NCI-H510A (cell line): ENCODE measurements around the gene TSPAN5.
"Not testable (repeated sequence)": the region's sequence is repeated elsewhere in the genome, so short reads cannot be mapped to it uniquely, and the experiment has no call there.

Source experiments
- DNase-seq: peaks from one replicate; lab custom pipeline; 2025; lab: John Stamatoyannopoulos, UW

TSPAN5 gene

DNA sequence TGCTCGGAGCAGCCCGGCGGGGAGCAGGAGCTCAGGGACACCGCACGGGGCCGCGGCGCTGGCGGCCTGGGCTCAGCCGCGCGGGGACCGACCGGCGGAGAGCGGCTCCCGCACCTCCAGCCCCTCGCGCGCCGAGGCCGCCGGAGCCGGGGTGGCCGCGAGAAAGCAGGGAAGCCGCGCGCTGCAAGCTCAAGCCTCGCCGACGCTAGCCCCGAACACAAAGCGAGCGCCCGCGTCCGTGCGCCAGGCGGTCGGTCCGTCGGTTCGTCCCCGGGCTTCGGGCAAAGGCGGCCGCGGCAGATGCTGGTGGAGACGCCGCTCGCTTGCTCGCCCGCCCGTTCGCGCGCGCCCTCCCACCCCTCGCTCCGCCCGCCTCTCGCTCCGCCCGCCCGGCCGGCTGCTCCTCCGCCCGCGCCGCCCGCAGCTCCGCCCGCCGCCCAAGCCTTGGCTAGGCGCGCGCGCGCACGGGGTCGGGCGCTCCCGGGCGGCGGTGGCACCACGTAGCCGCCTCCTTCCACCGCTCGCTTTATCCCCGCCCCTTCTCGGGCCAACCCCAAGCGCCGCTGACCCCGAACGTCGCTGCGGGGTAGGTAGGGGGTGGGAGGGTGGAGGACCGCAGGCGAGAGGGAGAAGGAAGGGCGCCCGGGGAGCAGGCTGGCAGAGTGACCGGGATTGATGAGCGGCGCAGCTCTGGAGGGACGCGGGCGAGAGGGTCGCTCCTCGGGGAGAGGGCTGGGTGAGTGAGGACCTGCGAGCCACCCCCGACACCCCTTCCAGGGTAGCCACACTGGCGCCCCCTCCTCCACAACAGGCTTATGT, at the start of gene TSPAN5:
TSS of gene TSPAN5 (minus strand) at position 325 of the 819 bp plus-strand sequence.
- DNase-seq, result peak; percentile 61

DNA sequence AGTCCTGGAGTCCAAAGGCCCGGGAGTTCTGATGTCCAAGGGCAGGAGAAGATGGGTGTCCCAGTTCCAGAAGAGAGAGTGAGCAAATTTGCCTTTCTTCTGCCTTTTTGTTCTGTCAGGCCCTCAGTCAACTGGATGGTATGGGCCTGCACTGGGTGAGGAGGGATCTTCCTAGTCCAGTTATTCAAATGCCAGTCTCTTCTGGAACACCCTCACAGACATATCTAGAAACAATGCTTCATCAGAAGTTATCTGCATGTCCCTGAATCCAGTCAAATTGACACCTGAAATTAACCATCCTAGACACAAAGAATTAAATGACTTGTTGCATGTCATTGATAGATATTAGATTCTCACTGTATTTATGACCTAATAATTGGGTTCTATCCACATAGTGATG, 48.5 kb upstream of the TSPAN5 start:
- no peak for DNase-seq

DNA sequence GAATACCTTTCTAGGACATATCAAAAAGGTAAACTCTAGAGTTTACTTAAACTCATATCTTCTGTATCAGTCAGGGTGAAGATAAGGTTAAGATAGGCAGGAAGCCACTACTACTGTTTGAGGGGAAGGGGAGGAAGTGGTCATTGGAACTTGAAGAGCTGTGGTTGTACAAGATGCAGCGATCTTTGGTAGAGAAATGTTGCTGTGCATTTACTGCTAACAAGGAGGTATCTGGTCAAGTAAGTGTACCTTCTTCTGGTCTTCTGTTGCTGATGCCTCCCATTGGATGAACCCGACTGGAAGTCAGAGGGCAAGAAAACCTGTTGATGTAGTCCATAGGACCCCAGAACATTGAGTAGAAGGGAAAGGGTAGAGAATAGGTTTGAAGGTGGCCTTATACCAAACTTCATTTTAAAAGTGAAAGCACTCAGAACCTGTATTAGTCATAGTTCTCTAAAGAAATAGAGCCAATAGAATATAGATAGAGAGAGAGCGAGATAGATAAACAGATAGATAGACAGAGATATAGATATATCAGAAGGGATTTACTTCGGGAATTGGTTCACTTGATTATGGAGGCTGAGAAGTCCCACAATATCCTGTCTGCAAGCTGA, 47.9 kb upstream of the TSPAN5 start:
- DNase-seq, result no peak

DNA sequence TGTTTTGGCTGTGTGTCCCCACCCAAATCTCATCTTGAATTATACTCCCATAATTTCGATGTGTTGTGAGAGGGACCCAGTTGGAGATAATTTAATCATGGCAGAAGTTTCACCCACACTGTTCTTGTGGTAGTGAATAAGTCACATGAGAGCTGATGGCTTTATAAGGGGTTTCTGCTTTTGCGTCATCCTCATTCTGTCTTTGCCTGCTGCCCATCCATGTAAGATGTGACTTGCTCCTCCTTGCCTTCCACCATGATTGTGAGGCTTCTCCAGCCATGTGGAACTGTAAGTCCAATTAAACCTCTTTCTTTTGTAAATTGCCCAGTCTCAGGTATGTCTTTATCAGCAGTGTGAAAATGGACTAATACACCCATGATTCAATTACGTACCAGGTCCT, 47.2 kb upstream of the TSPAN5 start:
- not testable (repeated sequence) for DNase-seq

DNA sequence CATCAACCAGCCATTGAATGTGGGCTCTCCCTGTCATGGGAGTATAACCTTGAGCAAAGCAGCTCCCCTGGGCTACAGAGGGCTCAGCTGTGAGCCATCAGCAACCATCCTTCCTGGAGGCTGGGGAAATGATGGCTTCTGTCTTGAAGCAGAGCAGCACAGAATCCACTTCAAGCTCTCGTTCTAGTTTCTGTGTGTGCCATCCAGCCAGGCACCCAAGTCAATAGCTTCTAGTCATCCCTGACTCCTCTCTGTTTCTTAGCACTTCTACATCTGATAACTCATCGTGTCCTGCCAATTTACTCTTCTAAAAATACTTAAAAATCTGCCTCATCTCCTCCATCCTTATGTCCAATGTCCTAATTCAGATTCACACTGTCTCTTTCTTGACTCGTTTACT, 42.2 kb upstream of the TSPAN5 start:
- no peak for DNase-seq

DNA sequence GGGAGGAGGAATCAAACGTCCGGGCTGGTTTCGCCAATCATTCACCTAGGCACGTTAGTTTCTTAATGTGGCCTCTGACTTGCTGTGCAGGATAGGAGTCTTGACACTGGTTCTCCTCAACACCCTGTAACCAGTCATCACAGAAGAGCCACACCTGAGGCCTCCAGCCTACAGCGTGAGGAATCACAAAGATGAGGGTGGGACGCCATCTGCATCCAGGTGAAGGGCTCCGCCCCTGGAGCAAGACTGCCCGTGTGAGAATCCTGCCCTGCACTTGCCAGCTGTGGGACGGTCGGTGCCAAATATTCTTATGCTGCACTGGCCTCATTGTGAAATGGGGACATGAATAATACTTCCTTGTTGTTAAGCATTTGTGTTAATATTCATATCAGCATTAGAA, 35.7 kb upstream of the TSPAN5 start:
- DNase-seq, result no peak

DNA sequence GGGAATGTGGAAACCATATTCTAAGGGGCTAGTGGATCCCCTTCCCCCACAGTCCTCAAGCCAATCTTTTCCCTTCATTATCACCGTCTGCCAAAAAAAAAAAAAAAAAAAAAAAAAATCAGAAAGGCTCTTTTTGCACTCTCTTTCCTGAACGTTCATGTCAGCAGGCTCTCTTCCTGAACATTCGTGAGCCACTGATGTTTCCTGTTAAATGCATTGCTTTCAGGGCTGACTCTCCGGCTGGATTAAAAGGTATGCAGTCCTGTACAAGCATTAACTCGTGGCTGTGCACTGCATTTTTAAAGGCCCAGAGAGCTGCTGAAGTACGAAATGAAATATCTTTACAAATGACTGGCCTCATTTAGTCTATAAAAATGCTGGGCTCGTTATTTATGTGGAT, 34.0 kb upstream of the TSPAN5 start:
- no peak for DNase-seq

DNA sequence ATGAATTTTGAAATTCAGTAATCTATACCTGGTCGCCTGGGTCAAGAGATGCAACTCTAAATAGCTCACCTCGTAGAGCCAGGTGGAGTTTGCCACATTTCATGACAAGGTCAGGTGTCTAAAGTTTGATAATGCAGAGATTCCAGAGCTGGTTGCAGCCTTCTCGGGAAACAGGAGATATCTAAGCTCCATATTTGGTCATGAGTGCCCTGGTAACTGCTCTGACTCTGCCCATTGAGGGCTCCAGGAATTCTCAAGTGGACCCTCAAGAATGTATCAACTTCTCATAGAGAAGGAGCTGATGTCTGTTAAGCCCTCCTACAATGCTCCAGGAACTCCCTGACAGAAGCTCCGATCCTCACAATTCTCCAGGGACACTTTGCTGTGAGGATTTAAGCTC, 33.2 kb upstream of the TSPAN5 start:
- DNase-seq, result no peak

DNA sequence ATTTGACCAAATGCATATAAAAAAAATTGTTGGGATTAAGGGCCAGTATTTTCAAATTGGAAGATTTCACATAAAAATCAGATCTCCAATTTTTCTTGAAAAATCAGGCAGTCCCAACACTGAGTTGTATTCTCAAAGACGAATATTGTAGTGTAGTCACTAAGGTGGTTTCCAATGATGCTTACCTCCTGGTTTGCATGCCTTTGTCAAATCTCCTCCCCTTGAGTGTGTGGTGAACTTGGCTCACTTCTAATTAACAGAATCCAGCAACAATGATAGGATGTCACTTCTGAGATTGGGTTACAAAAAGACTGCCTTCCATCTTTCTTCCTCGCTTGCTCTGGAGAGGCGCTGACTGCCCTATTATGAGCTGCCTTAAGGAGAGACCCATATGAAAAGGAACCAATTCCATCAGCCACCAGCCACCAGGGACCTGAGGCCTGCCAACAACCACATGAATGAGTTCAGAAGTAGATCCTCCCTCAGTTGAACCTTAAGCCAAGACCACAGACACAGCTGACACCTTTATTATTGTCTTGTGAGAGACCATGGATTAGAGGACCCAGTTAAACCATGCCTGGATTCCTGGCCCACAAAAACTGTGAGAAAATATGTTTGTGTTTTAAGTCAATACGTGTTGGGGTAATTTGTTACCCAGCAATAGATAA, 31.2 kb upstream of the TSPAN5 start:
- no peak for DNase-seq

DNA sequence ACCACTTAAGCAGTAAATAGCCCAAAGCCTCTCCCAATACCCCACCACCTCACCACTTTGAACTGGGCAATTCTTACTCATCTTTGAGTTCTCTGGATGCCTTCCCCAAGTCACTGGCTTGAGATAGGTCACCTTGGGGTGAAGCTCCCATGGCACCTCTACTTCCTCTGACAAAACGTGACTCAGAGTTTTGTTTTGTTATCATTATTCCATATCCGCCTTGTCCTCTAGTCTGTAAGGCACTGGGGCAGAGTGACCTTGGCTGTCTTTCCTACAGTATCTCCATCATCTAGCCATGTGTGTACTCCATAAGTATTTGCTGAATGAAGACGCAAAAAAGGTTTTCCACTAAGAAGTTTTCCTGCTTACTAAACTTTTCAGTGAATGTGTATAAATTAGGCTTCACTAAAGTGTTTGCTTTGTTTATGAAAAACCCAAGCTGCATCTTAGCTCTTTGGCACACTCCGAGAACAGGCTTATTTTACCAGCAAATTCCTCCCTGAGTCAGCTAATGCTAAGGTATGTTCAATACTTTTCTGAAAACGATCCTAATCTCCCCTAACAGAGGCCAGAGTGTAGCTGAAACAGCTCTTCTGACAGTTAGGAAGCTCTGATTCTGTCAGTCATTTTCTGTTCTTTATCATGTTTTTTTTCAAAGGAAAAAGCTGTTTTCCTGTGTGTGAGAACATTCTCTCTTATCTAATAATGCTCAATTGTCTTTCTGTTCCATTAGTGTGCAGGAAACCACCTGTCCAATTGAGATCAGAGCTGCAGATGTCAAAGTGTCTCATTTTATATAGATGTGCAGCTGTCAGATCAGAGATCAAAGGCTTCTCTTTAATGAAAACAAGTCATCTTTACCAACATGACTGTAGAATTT, 30.2 kb upstream of the TSPAN5 start:
- DNase-seq, result no peak

DNA sequence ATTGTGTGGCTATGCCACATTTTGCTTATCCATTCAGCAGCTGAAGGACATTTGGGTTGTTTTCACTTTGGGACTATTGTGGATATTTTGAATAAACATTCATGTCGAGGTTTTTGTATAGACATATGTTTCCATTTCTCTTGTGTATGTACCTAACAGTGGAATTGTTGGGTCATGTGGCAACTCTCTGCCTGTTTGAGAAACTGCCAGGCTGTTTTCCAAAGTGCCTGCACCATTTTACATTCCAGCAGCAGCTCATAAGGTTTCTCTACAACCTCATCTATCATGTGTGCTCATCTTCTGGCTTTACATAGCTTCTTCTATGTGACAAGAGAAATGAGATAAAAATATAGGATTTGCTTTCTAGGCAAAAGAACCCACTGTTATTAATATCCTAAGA, 29.5 kb upstream of the TSPAN5 start:
- no peak for DNase-seq

DNA sequence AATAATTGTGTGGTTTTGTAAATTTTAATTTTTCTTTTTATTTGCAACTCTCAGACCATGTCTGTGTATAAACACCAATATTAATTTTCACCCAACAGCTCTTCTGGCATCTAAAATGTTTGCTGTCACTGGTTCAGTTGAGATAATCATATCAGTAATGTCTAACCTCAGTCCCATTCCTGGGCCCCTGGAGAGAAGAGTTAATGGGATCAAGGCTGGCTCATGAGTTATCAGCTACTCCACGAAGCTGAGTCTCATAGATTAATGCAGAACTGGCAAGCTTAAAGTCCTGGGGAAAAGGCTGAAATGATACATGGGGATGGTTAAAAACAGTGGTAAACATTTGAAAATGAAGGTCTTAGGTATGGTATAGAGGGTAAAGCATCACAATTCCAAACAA, 28.4 kb upstream of the TSPAN5 start:
- no peak for DNase-seq

DNA sequence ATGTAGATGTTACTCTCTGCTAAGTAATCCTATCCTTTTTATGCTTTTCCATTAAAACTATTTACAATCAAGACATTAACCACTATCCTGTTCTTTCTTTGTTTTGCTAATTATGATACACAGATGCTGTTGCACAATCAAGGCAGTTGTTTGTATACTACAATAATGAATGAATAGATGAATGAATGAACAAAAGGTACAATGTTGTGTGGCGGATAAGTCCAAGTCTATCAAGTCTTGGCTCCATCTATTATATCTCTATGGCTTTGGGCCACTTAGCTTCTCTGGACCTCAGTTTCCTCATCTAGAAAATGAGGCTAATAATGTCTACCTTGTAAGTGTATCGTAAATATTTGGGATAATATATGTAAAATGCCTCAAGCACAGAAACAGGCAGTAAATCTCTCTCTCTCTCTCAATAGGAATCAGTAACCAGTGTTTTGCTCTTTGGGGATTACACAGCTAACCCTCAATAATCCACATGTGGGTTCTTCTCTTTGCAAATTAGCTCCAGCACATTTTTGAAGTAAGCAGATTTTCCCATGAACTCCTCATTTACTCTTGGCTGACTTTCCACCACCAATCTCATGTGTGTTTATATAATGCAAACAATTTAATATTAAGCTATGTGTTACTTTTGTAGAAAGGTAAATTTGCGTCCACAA, 27.8 kb upstream of the TSPAN5 start:
- no peak for DNase-seq

DNA sequence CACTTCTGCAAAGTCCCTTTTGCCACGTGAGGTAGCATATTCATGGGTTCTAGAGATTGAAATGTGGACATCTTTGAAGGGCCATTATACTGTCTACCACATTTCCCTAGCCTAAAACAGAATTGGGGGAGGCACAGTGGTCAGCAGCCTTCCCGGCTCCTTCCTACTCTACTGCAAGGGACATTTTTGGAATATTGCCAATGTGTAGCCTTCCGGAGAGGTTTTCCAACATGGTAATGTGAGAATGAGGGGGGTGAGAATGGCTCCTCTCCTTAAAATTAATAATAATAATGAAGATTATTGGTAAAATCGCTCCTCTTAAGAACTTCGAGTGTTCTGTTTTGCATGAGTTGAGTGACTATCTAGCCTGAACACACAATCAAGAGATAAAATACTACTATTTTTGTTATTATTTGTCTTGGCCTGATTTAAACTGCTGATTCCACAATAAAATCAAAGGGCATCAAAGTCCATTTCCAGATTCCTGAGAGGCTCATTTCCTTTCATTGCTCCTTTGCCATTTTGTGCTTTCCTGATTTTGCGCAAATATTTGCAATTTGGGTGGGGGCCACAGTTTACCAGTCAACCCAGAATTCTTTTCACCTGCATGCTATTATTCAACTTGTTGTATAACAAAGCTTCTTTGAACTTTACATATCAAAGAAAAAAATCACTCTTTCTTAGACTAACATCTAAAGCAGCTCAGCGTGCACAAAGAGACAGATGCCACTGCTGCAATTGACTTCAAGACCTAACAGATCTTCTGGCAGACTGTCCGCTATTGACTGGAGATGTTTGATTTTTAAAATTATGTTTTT, 27.0 kb upstream of the TSPAN5 start:
- no peak for DNase-seq

DNA sequence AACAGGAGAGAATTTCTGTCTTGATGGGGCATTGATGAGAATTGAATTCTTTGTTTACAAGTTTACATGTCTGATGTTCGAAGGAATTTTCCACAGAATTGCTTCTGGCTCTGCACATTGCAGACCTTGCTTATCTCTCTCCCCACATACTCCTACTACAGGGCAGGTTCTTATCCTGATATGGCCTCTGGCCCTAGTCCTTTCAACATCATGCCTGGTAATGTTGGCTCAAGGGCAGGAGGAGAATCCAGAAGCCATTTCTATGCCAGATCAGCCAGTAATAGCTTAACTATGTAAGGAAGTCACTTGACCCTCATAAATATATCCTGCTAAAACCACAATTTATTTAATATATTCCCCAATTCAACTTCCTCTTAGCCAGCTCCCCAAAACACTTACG, 24.3 kb upstream of the TSPAN5 start:
- no peak for DNase-seq

DNA sequence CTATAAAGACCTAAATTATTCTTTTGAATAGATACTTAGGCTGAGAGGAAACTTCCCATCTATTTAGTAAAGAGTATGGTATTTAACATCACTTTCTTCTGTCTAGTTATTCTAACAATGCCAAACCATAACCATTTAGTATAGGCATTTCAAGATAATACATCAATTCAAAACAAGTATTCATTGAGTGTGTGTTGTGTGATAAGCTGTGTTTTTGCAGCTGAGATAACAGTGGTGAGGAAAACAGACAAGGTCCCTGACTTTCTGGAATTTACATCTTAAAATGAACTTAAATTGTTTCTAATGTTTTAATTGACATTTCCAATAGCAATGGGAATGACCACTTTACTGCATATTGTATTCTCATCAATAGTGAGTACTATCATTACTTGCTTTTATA, 22.4 kb upstream of the TSPAN5 start:
- DNase-seq, result no peak

DNA sequence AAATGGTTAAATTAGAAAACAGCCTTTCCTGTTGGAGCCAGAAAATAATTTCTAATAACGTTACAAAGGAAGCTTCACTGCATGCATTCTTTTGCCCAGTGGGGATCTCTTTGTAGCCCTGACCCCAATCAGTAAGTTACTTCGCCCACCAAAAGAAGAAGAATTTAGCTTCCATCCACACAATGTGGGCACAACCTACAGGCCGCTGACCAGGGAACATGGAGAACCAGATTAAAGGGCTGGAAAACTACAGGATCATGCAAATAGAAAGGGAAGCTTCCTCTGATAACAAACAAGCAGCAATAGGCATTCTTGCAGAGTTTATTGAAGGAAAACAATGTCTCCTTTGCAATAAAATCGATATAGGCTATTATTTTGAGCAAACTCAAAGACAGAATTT, 21.3 kb upstream of the TSPAN5 start:
- DNase-seq, result no peak

DNA sequence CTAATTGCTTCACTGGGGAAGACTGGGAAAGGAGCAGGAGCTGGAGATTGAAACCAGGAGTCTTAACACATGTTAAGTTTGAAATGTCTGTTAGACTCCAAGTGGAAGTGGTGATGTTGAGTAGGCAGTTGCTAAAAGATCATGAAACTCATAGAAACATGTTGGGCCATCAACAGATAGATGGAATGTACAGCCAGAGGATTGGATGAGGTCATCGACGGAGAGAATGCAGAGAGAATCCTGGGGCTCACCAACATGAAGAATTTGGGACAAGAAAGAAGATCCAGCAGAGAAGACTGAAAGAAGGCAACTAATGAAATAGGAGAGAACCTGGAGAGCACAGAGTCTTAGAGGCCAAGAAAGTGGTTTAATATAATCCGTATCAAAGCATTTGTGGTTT, 19.4 kb upstream of the TSPAN5 start:
- no peak for DNase-seq

DNA sequence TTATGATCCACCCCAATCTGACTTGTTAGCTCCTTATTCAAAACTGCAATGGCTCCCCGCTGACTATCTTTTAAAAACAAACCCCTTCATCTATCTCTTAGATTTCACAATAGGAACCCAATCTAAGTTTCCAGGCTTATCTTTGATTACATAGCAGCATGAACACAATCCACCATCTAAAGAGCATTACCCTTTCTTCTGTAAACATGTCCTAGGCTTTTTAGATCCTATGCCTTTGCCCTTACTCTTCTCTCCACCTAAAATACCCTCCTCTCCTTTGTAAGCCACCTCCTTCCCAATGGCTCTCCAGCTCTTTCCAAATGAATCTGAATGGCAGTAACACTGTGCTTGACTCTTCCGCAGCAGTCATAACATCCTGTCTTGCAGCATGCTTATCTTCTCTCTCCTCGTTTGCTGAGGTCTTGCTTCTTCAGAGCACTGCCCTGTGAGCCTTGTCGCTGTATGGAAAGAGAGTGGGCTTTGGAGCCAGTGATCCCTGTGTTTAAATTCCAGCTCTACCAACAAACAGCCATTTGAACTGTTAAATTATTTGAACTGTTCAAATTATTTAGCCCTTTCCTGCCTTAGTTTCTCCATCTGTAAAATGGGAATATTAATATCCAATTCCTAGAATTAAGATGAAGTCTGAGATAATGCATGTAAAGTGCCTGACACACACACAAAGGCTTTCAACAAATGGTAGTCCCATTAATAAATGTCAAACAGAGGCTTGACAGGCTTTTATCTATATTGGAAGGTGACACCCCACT, 16.2 kb upstream of the TSPAN5 start:
- DNase-seq, result no peak

DNA sequence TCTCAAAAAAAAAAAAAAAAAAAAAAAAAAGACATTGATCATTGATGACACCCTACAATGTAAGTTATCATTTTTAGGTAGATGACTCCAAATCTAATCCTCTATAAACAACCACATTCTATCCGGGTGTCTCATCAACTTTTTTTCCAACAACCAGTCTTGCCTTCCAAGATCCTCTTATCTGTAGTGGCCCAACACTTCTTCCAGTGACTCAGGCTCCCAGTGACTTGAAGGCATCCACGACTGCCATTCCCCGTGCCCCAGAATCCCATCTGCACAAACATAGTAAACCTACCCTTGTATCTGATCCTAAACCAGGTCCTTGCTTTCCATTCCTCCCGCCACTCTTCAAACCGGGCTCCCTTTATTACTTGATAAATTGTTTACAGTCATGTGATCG, 15.6 kb upstream of the TSPAN5 start:
- no peak for DNase-seq
